ENCODE results near the gene STOML1. TPM values are rescaled to one million over a fixed set of nuclear protein-coding genes. Genes with fewer than 3 reads are reported as not detected.
A peak's percentile ranks its signal among the peaks of the same experiment; 100 is the strongest.

Gene STOML1
- total RNA-seq, 1 donor from 2014 or later = 8.6 TPM

GRCh38 chr15:73989001-73989798 lies 2.9 kb downstream of the STOML1 start:
- H3K27ac Mint-ChIP-seq = no peak overlapping the region
- no peak overlapping the region for H3K4me3 Mint-ChIP-seq (ENCODE audit: low read depth)
- H3K27me3 Mint-ChIP-seq (ENCODE audit: low read depth) = no peaks in the 10 kb centered on the region
- no peaks in the 10 kb centered on the region for H3K36me3 Mint-ChIP-seq (ENCODE audit: low read depth)
- peaks cover 29% of the 10 kb centered on the region for H3K4me1 Mint-ChIP-seq (ENCODE audit: low read depth)
- no peak for DNase-seq (ENCODE audit: low spot score)
- intact Hi-C loops (cut with micrococcal nuclease) = no loop called here
- no peaks in the 10 kb centered on the region for H3K9me3 Mint-ChIP-seq

- Mint-ChIP-seq H3K27ac (no peak overlapping the region), H3K9me3 (no peaks in the 10 kb centered on the region), H3K4me1 (ENCODE audit: low read depth) (peaks cover 23% of the 10 kb centered on the region), H3K27me3 (ENCODE audit: low read depth) (no peaks in the 10 kb centered on the region), H3K4me3 (ENCODE audit: low read depth) (no peak overlapping the region), H3K36me3 (ENCODE audit: low read depth) (no peaks in the 10 kb centered on the region)
- no peak for DNase-seq (ENCODE audit: low spot score)
- intact Hi-C loops (cut with micrococcal nuclease) = no loop called here
These were observed 3.6 kb downstream of the STOML1 start for GRCh38 chr15:73988445-73988969.

GRCh38 chr15:73987681-73988444 lies 4.2 kb downstream of the STOML1 start:
- no peak for DNase-seq (ENCODE audit: low spot score)
- H3K4me1 Mint-ChIP-seq (ENCODE audit: low read depth) = peaks cover 19% of the 10 kb centered on the region

GRCh38 chr15:73987250-73987649 lies 4.8 kb downstream of the STOML1 start:
- Mint-ChIP-seq H3K9me3 (no peaks in the 10 kb centered on the region), H3K4me3 (ENCODE audit: low read depth) (no peak overlapping the region), H3K27me3 (ENCODE audit: low read depth) (no peaks in the 10 kb centered on the region), H3K36me3 (ENCODE audit: low read depth) (no peaks in the 10 kb centered on the region), H3K27ac (no peak overlapping the region), H3K4me1 (ENCODE audit: low read depth) (peaks cover 20% of the 10 kb centered on the region)
- intact Hi-C loops (cut with micrococcal nuclease) = no loop called here
- DNase-seq (ENCODE audit: low spot score) = no peak

More at GRCh38 chr15:73987681-73988444, 4.2 kb downstream of the STOML1 start:
- H3K27ac Mint-ChIP-seq = no peak overlapping the region
- H3K4me3 Mint-ChIP-seq (ENCODE audit: low read depth) = no peak overlapping the region
- no peaks in the 10 kb centered on the region for H3K9me3 Mint-ChIP-seq
- no peaks in the 10 kb centered on the region for H3K27me3 Mint-ChIP-seq (ENCODE audit: low read depth)
- intact Hi-C loops (cut with micrococcal nuclease) = no loop called here
- H3K36me3 Mint-ChIP-seq (ENCODE audit: low read depth) = no peaks in the 10 kb centered on the region

GRCh38 chr15:73986776-73987056 lies 5.4 kb downstream of the STOML1 start:
- no peak overlapping the region for H3K27ac Mint-ChIP-seq
- no peak for DNase-seq (ENCODE audit: low spot score)
- H3K4me1 Mint-ChIP-seq (ENCODE audit: low read depth) = peaks cover 25% of the 10 kb centered on the region
- no peak overlapping the region for H3K4me3 Mint-ChIP-seq (ENCODE audit: low read depth)
- H3K9me3 Mint-ChIP-seq = no peaks in the 10 kb centered on the region
- intact Hi-C loops (cut with micrococcal nuclease) = no loop called here
- H3K36me3 Mint-ChIP-seq (ENCODE audit: low read depth) = no peaks in the 10 kb centered on the region
- no peaks in the 10 kb centered on the region for H3K27me3 Mint-ChIP-seq (ENCODE audit: low read depth)

- no peak for DNase-seq (ENCODE audit: low spot score)
- Mint-ChIP-seq H3K27ac (no peak overlapping the region), H3K36me3 (ENCODE audit: low read depth) (no peaks in the 10 kb centered on the region), H3K4me1 (ENCODE audit: low read depth) (peaks cover 27% of the 10 kb centered on the region), H3K4me3 (ENCODE audit: low read depth) (no peak overlapping the region), H3K9me3 (no peaks in the 10 kb centered on the region), H3K27me3 (ENCODE audit: low read depth) (no peaks in the 10 kb centered on the region)
- intact Hi-C loops (cut with micrococcal nuclease) = no loop called here
These were observed 5.9 kb downstream of the STOML1 start for GRCh38 chr15:73986055-73986775.

GRCh38 chr15:73985101-73985873 lies 6.8 kb downstream of the STOML1 start:
- Mint-ChIP-seq H3K27ac (no peak overlapping the region), H3K27me3 (ENCODE audit: low read depth) (no peaks in the 10 kb centered on the region), H3K36me3 (ENCODE audit: low read depth) (no peaks in the 10 kb centered on the region), H3K9me3 (no peaks in the 10 kb centered on the region), H3K4me1 (ENCODE audit: low read depth) (peaks cover 29% of the 10 kb centered on the region), H3K4me3 (ENCODE audit: low read depth) (no peak overlapping the region)
- intact Hi-C loops (cut with micrococcal nuclease) = no loop called here
- DNase-seq (ENCODE audit: low spot score) = no peak

GRCh38 chr15:73984208-73984979 lies 7.7 kb downstream of the STOML1 start:
- intact Hi-C loops (cut with micrococcal nuclease) = no loop called here
- H3K36me3 Mint-ChIP-seq (ENCODE audit: low read depth) = no peaks in the 10 kb centered on the region
- H3K27ac Mint-ChIP-seq = no peak overlapping the region
- H3K4me3 Mint-ChIP-seq (ENCODE audit: low read depth) = no peak overlapping the region
- no peaks in the 10 kb centered on the region for H3K9me3 Mint-ChIP-seq
- H3K27me3 Mint-ChIP-seq (ENCODE audit: low read depth) = no peaks in the 10 kb centered on the region
- H3K4me1 Mint-ChIP-seq (ENCODE audit: low read depth) = peaks cover 31% of the 10 kb centered on the region
- DNase-seq (ENCODE audit: low spot score) = no peak

GRCh38 chr15:73983773-73984172 lies 8.3 kb downstream of the STOML1 start:
- Mint-ChIP-seq H3K27ac (no peak overlapping the region), H3K9me3 (no peaks in the 10 kb centered on the region), H3K4me1 (ENCODE audit: low read depth) (peaks cover 28% of the 10 kb centered on the region), H3K27me3 (ENCODE audit: low read depth) (no peaks in the 10 kb centered on the region), H3K36me3 (ENCODE audit: low read depth) (no peaks in the 10 kb centered on the region), H3K4me3 (ENCODE audit: low read depth) (no peak overlapping the region)
- DNase-seq (ENCODE audit: low spot score) = no peak
- intact Hi-C loops (cut with micrococcal nuclease) = no loop called here

GRCh38 chr15:73983211-73983727 lies 8.8 kb downstream of the STOML1 start:
- Mint-ChIP-seq H3K4me1 (ENCODE audit: low read depth) (peaks cover 28% of the 10 kb centered on the region), H3K27me3 (ENCODE audit: low read depth) (no peaks in the 10 kb centered on the region), H3K4me3 (ENCODE audit: low read depth) (no peak overlapping the region), H3K36me3 (ENCODE audit: low read depth) (no peaks in the 10 kb centered on the region), H3K27ac (peak overlapping the region; percentile 50), H3K9me3 (no peaks in the 10 kb centered on the region)
- DNase-seq (ENCODE audit: low spot score) = no peak
- intact Hi-C loops (cut with micrococcal nuclease) = no loop called here

- intact Hi-C loops (cut with micrococcal nuclease) = no loop called here
- peak overlapping the region; percentile 71 for H3K27ac Mint-ChIP-seq
- no peaks in the 10 kb centered on the region for H3K36me3 Mint-ChIP-seq (ENCODE audit: low read depth)
- no peak for DNase-seq (ENCODE audit: low spot score)
- H3K4me3 Mint-ChIP-seq (ENCODE audit: low read depth) = peak overlapping the region; percentile 24
- H3K27me3 Mint-ChIP-seq (ENCODE audit: low read depth) = peaks cover 3% of the 10 kb centered on the region
- peaks cover 28% of the 10 kb centered on the region for H3K4me1 Mint-ChIP-seq (ENCODE audit: low read depth)
- H3K9me3 Mint-ChIP-seq = no peaks in the 10 kb centered on the region
These were observed 9.7 kb downstream of the STOML1 start for GRCh38 chr15:73982222-73982962.

All from activated T-helper 2 cell treated with anti-CD3 and anti-CD28 coated beads, Interferon-gamma antibody, Interleukin-2, Interleukin-4, amounts not matched to agents 10 μg/mL and 5 μg/mL and 100 μg/mL, durations not matched to agents 14 hours and 24 hours and 36 hours (primary cell).